Osteocyte (in vitro differentiated cells): ENCODE measurements around the gene HAT1. TPM values are rescaled to one million over a fixed set of nuclear protein-coding genes. Genes with fewer than 3 reads are reported as not detected.

ENCODE experiments used
- DNase-seq: peaks from one replicate; pipeline ENCODE4 v3.0.0; 2021; ENCODE audit warnings: mixed read lengths; ENCODE audit not compliant: unreplicated experiment; ENCODE audit errors: extremely low spot score
- H3K27ac Mint-ChIP-seq: one replicate; pipeline ENCODE4 v1.8.0; 2021; ENCODE audit warnings: mild to moderate bottlenecking, mixed read lengths; ENCODE audit not compliant: unreplicated experiment
- H3K27me3 Mint-ChIP-seq: one replicate; pipeline ENCODE4 v1.8.0; 2021; ENCODE audit warnings: mixed read lengths; ENCODE audit not compliant: unreplicated experiment
- H3K36me3 Mint-ChIP-seq: one replicate; pipeline ENCODE4 v1.8.0; 2021; ENCODE audit warnings: mixed read lengths; ENCODE audit not compliant: unreplicated experiment
- H3K4me1 Mint-ChIP-seq: one replicate; pipeline ENCODE4 v1.8.0; 2021; ENCODE audit warnings: mixed read lengths; ENCODE audit not compliant: unreplicated experiment
- H3K4me3 Mint-ChIP-seq: one replicate; pipeline ENCODE4 v1.8.0; 2021; ENCODE audit warnings: mild to moderate bottlenecking, moderate library complexity, mixed read lengths; ENCODE audit not compliant: unreplicated experiment
- H3K9me3 Mint-ChIP-seq: one replicate; pipeline ENCODE4 v1.8.0; 2021; ENCODE audit warnings: mixed read lengths; ENCODE audit not compliant: unreplicated experiment
- long read RNA-seq: library from polyadenylated mRNA; unstranded; transcript quantifications from one replicate; pipeline ENCODE4 v2.0.0, GENCODE V29; 2021
- total RNA-seq: library from RNA; stranded (reverse); gene quantifications from 2 replicates; pipeline ENCODE4 v1.2.1, GENCODE V29; 2021
- TF ChIP-seq, protein P1 (sequence below): fragments of 200-600 bp; sonication (generic); IDR thresholded peaks from 2 replicates; pipeline ENCODE4 v1.5.0; 2021; ENCODE audit warnings: antibody characterized with exemption, mild to moderate bottlenecking, moderate library complexity

The HAT1 gene, protein sequence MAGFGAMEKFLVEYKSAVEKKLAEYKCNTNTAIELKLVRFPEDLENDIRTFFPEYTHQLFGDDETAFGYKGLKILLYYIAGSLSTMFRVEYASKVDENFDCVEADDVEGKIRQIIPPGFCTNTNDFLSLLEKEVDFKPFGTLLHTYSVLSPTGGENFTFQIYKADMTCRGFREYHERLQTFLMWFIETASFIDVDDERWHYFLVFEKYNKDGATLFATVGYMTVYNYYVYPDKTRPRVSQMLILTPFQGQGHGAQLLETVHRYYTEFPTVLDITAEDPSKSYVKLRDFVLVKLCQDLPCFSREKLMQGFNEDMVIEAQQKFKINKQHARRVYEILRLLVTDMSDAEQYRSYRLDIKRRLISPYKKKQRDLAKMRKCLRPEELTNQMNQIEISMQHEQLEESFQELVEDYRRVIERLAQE
- total RNA-seq = 44.6 and 45.7 TPM in 2 replicates
- long read RNA-seq, transcript HAT1-203 (10 exons, 1,567 nt) = minor isoform, 10 of 513 reads
- long read RNA-seq, transcript HAT1-201 (11 exons, 1,626 nt) = major isoform, 464 of 513 reads
- long read RNA-seq, partial matches to known transcripts = 32 of 513 reads
- long read RNA-seq, other reads (novel, unspliced or antisense) = 7 of 513 reads

DNA sequence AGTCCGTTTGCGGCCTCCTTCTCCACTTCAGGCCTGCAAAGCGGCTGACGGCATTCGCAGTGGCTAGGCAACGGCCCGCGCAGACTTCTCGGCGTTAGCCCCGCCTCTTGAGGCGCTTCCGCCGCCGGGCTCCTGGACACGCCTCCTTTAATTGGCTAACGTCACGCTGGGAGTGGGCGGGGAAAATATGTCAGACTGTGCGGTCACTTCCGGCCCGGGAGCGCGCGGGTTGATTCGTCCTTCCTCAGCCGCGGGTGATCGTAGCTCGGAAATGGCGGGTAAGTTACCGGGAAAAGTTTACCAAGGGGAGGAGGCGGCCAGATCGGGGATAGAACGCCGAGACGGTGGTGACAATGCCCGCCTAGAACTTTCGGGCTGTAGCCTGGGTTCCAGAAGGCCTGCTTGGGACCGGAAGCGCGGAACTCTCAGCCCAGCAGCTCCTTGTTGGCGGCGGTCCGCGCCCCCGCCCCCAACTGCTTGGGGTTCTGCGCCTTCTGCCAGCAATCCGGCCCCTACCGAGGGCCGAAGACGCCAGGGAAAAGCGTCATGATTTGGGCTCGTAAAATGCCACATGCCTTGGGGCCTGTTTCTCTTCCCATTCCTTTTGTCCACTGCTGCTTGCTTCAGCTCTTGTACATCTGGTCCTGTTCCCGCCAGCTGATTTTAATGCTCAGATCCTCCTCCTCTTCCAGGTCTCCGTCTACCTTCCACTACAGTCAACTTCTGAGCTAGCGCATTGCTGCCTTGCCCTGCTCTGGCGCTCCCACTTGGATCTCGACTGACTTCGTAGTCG lies at the start of gene HAT1:
TSS of gene HAT1 (plus strand) at position 232 of the 793 bp plus-strand sequence. CDS start at position 272, 40 bp downstream.
- peak within 1 kb of the TSS; percentile 96 for H3K4me3 Mint-ChIP-seq
- peak within 1 kb of the TSS; percentile 98 for H3K27ac Mint-ChIP-seq
- peaks cover 29% of the 10 kb centered on the region for H3K4me1 Mint-ChIP-seq
- H3K27me3 Mint-ChIP-seq = no peaks in the 10 kb centered on the region
- H3K9me3 Mint-ChIP-seq = no peaks in the 10 kb centered on the region
- peak; percentile 99 for DNase-seq
- TF ChIP-seq, protein P1, sequence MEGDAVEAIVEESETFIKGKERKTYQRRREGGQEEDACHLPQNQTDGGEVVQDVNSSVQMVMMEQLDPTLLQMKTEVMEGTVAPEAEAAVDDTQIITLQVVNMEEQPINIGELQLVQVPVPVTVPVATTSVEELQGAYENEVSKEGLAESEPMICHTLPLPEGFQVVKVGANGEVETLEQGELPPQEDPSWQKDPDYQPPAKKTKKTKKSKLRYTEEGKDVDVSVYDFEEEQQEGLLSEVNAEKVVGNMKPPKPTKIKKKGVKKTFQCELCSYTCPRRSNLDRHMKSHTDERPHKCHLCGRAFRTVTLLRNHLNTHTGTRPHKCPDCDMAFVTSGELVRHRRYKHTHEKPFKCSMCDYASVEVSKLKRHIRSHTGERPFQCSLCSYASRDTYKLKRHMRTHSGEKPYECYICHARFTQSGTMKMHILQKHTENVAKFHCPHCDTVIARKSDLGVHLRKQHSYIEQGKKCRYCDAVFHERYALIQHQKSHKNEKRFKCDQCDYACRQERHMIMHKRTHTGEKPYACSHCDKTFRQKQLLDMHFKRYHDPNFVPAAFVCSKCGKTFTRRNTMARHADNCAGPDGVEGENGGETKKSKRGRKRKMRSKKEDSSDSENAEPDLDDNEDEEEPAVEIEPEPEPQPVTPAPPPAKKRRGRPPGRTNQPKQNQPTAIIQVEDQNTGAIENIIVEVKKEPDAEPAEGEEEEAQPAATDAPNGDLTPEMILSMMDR = no peak
- H3K36me3 Mint-ChIP-seq = peaks cover 13% of the 10 kb centered on the region

- peaks cover 8% of the 10 kb centered on the region for H3K36me3 Mint-ChIP-seq
- H3K27ac Mint-ChIP-seq = no peak overlapping the region
- peaks cover 34% of the 10 kb centered on the region for H3K4me1 Mint-ChIP-seq
Observed at GRCh38 chr2:171874517-171874916, 47.7 kb upstream of the HAT1 start.

DNA sequence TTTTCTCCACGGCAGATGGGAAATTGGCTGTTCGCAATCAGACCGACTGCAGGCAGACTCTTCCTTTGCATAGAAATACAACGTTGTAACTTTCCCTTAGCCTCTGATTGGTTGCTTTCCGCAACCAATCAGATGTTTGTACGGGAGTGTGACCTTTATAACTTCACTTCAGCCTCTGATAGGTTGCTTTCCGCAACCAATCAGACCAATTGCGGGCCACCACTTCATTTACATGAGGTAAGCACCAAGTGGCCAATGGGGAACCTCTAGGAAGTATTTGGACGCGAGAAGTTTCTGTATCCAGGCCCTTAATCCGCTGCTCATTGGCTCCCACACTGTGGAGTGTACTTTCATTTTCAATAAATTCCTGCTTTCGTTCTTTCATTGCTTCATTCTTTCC lies 47.3 kb upstream of the HAT1 start:
- no peak overlapping the region for H3K4me3 Mint-ChIP-seq
- H3K27me3 Mint-ChIP-seq = no peaks in the 10 kb centered on the region
- H3K36me3 Mint-ChIP-seq = peaks cover 8% of the 10 kb centered on the region
- H3K4me1 Mint-ChIP-seq = peaks cover 37% of the 10 kb centered on the region
- H3K27ac Mint-ChIP-seq = peak overlapping the region; percentile 10
- no peaks in the 10 kb centered on the region for H3K9me3 Mint-ChIP-seq
- TF ChIP-seq, protein P1 = no peak
- no peak for DNase-seq

More at GRCh38 chr2:171874517-171874916, 47.7 kb upstream of the HAT1 start:
- H3K27me3 Mint-ChIP-seq = no peaks in the 10 kb centered on the region
- H3K9me3 Mint-ChIP-seq = no peaks in the 10 kb centered on the region
- no peak overlapping the region for H3K4me3 Mint-ChIP-seq
- no peak for DNase-seq
- TF ChIP-seq, protein P1 = no peak

DNA sequence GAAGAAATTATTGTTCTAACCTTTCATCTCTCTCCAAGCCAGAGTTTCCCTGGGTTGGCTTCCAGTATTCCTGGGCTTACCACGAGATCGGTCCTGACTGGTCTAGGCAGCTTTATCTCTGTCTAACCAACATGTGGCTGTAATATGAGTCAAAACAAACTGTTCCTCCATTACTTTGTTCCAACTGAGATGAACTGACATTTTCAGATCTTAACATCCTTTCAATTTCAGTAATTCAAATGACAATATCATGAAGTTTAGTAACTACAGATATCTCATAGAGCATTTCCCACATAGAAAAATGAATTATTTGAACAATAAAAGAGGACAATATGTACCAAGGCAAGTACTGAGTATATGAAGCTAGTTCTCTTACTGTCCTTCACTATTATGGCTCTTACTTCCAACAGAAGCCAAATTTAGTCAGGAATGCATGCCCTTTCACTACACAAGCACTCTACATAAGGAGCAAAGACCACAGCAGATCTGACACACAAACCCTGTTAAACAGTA lies 43.7 kb upstream of the HAT1 start:
- no peak for DNase-seq
- Mint-ChIP-seq H3K4me3 (peak overlapping the region; percentile 2), H3K27ac (peak overlapping the region; percentile 83), H3K9me3 (no peaks in the 10 kb centered on the region), H3K27me3 (no peaks in the 10 kb centered on the region), H3K36me3 (peaks cover 1% of the 10 kb centered on the region), H3K4me1 (peaks cover 37% of the 10 kb centered on the region)
- TF ChIP-seq, protein P1 = no peak
